Osteoblast (primary cell): Measurements from ENCODE around the gene SH2D4B. TPM values are rescaled to one million over a fixed set of nuclear protein-coding genes. Genes with fewer than 3 reads are reported as not detected.

ENCODE experiments used
- DNase-seq: peaks from one replicate; pipeline ENCODE4 v3.0.0; 2011; ENCODE audit warnings: low spot score, mixed read lengths; ENCODE audit not compliant: insufficient read length; ENCODE audit errors: missing footprints
- H2AFZ ChIP-seq: 2 replicates; pipeline ENCODE4 v1.6.0; 2011; ENCODE audit warnings: mild to moderate bottlenecking, low read length
- H3K27ac ChIP-seq: 2 replicates; pipeline ENCODE4 v1.5.1; 2011; ENCODE audit warnings: mild to moderate bottlenecking, low read depth, low read length, moderate library complexity
- H3K27me3 ChIP-seq: 2 replicates; pipeline ENCODE4 v1.6.0; 2012; ENCODE audit warnings: mild to moderate bottlenecking, control low read depth, inconsistent platforms, low read length, moderate library complexity; ENCODE audit not compliant: insufficient read depth
- H3K36me3 ChIP-seq: 2 replicates; pipeline ENCODE4 v1.5.1; 2011; ENCODE audit warnings: mild to moderate bottlenecking, low read length, control low read depth, moderate library complexity; ENCODE audit not compliant: insufficient read depth
- H3K4me1 ChIP-seq: 2 replicates; pipeline ENCODE4 v1.5.1; 2011; ENCODE audit warnings: mild to moderate bottlenecking, low read length, control low read depth, moderate library complexity; ENCODE audit not compliant: insufficient read depth
- H3K4me2 ChIP-seq: 2 replicates; pipeline ENCODE4 v1.6.0; 2011; ENCODE audit warnings: mild to moderate bottlenecking, low read length; ENCODE audit not compliant: insufficient read depth
- H3K4me3 ChIP-seq: fragments of 200-600 bp; sonication (generic); 3 replicates; pipeline ENCODE4 v1.5.1; 2012; ENCODE audit warnings: mild to moderate bottlenecking, low read length, inconsistent platforms; ENCODE audit not compliant: insufficient read depth
- H3K79me2 ChIP-seq: 2 replicates; pipeline ENCODE4 v1.6.0; 2012; ENCODE audit warnings: mild to moderate bottlenecking, low read length, control low read depth, inconsistent platforms; ENCODE audit not compliant: insufficient read depth
- H3K9me3 ChIP-seq: 2 replicates; pipeline ENCODE4 v1.5.1; 2011; ENCODE audit warnings: low read depth, low read length, control low read depth
- H4K20me1 ChIP-seq: 2 replicates; pipeline ENCODE4 v1.6.0; 2012; ENCODE audit warnings: mild to moderate bottlenecking, low read length, control low read depth; ENCODE audit not compliant: insufficient read depth
- CTCF ChIP-seq: IDR thresholded peaks from 2 replicates; pipeline ENCODE4 v1.5.1; 2011; ENCODE audit warnings: mild to moderate bottlenecking, low read depth, low read length, moderate library complexity; ENCODE audit errors: extremely low read depth
- total RNA-seq: library from RNA; depleted of rRNA; stranded (reverse); fragments of >200 nt; gene quantifications from 2 replicates; pipeline ENCODE4 v1.2.3, GENCODE V29; 2012

Gene SH2D4B
- total RNA-seq, 1 donor, result under 0.01 TPM

GRCh38 chr10:80571352-80571751 is 33.6 kb downstream of the SH2D4B start:
- no peaks in the 10 kb centered on the region for H3K36me3 ChIP-seq

GRCh38 chr10:80579181-80579763 is 41.6 kb downstream of the SH2D4B start:
- Histone ChIP-seq H2AFZ (no peak overlapping the region), H3K9me3 (no peaks in the 10 kb centered on the region), H3K4me3 (no peak overlapping the region), H3K27ac (no peak overlapping the region), H3K27me3 (no peaks in the 10 kb centered on the region), H3K36me3 (no peaks in the 10 kb centered on the region), H3K4me1 (no peaks in the 10 kb centered on the region), H3K4me2 (no peak overlapping the region), H3K79me2 (no peaks in the 10 kb centered on the region), H4K20me1 (no peaks in the 10 kb centered on the region)
- TF ChIP-seq CTCF, result no peak
- no peak for DNase-seq

More at GRCh38 chr10:80571352-80571751, 33.6 kb downstream of the SH2D4B start:
- Histone ChIP-seq H3K4me2 (no peak overlapping the region), H3K9me3 (no peaks in the 10 kb centered on the region), H3K4me3 (no peak overlapping the region), H3K27ac (no peak overlapping the region), H3K79me2 (no peaks in the 10 kb centered on the region), H3K27me3 (no peaks in the 10 kb centered on the region), H4K20me1 (no peaks in the 10 kb centered on the region), H3K4me1 (no peaks in the 10 kb centered on the region), H2AFZ (no peak overlapping the region)
- no peak for DNase-seq
- TF ChIP-seq CTCF, result no peak

GRCh38 chr10:80579849-80580637 is 42.3 kb downstream of the SH2D4B start:
- no peak for DNase-seq
- no peak overlapping the region for H3K4me2 ChIP-seq
- no peaks in the 10 kb centered on the region for H4K20me1 ChIP-seq
- no peaks in the 10 kb centered on the region for H3K9me3 ChIP-seq
- H3K27me3 ChIP-seq, result no peaks in the 10 kb centered on the region
- no peak for TF ChIP-seq CTCF
- H3K4me3 ChIP-seq, result no peak overlapping the region
- H2AFZ ChIP-seq, result no peak overlapping the region
- no peaks in the 10 kb centered on the region for H3K36me3 ChIP-seq
- H3K4me1 ChIP-seq, result no peaks in the 10 kb centered on the region
- no peaks in the 10 kb centered on the region for H3K79me2 ChIP-seq
- H3K27ac ChIP-seq, result no peak overlapping the region
